Transverse colon (tissue), 4 donors: ENCODE data around the gene SLC7A6OS. TPM values are rescaled to one million over a fixed set of nuclear protein-coding genes. Genes with fewer than 3 reads are reported as not detected.

Source experiments
- DNase-seq: peaks from one replicate; pipeline ENCODE4 v3.0.0-alpha.2; 2019
- H3K27ac ChIP-seq, 4 donors: fragments of 200-600 bp; sonication (generic); 2 replicates each; pipeline ENCODE4 v1.5.1; 2016 to 2018; ENCODE audit warnings: inconsistent platforms in 4 of 4
- H3K27me3 ChIP-seq: fragments of 200-600 bp; sonication (generic); 2 replicates; pipeline ENCODE4 v1.5.1; 2017; ENCODE audit warnings: inconsistent platforms
- H3K36me3 ChIP-seq, 4 donors: fragments of 200-600 bp; sonication (generic); 2 replicates each; pipeline ENCODE4 v1.5.1; 2017 to 2019; ENCODE audit warnings: inconsistent platforms in 4 of 4
- H3K4me1 ChIP-seq, 4 donors: fragments of 200-600 bp; sonication (generic); 2 replicates each; pipeline ENCODE4 v1.5.1; 2017 to 2020; ENCODE audit warnings: inconsistent platforms in 4 of 4
- H3K4me3 ChIP-seq, 4 donors: fragments of 200-600 bp; sonication (generic); 1 replicate in 1 of 4; 2 replicates in 3 of 4; pipeline versions ENCODE4 v1.5.1 to v1.6.1; 2017 to 2019; ENCODE audit warnings: inconsistent platforms in 4 of 4
- H3K9me3 ChIP-seq, 2 donors: fragments of 200-600 bp; sonication (generic); 2 replicates each; pipeline ENCODE4 v1.5.1; 2017 to 2019; ENCODE audit warnings: inconsistent platforms in 2 of 2
- EP300 ChIP-seq: sonication (generic); formaldehyde crosslinking; IDR thresholded peaks from one replicate; pipeline ENCODE4 v1.6.1; 2017; ENCODE audit warnings: antibody characterized with exemption, low read depth
- POLR2A ChIP-seq: fragments of 450-650 bp; IDR thresholded peaks from one replicate; pipeline ENCODE4 v1.6.1; 2016; ENCODE audit warnings: antibody characterized with exemption, mild to moderate bottlenecking, moderate library complexity
- POLR2AphosphoS5 ChIP-seq, 3 donors: sonication (generic); formaldehyde crosslinking; IDR thresholded peaks; one replicate each; pipeline ENCODE4 v1.6.1; 2016; ENCODE audit warnings: antibody characterized with exemption in 3 of 3
- WGBS, 2 donors: methylation state at CpG; one replicate each; pipeline ENCODE4 v1.1.5; 2018; ENCODE audit warnings: low coverage in 1 of 2; 5-methylcytosine and 5-hydroxymethylcytosine counted together
- in situ Hi-C, 4 donors: fragments of 200-750 bp; cut with MboI; loops; one replicate each; pipeline versions ENCODE4 v1.15.0 to v1.15.1; 2017; ENCODE audit warnings: low sequenced_read_pairs in 3 of 4, low pct_ligation_motif_present in 1 of 4, low pct_unique_long_range_greater_than_20kb in 1 of 4
- intact Hi-C: fragments of 100-400 bp; cut with DNase I; formaldehyde crosslinking; loops from one replicate; pipeline ENCODE4 v1.15.1; 2023; ENCODE audit warnings: low total_unique reads
- total RNA-seq, 4 donors: library from RNA; depleted of rRNA; stranded (reverse); fragments of >200 nt; gene quantifications; one replicate each; pipeline ENCODE4 v1.1.0, GENCODE V29; 2016
- TF ChIP-seq, protein P1 (sequence below), 5 experiments: fragments of 200-600 bp in 3 of 5; fragments of 450-650 bp in 2 of 5; sonication (generic) in 3 of 5; IDR thresholded peaks; 1 replicate in 2 of 5; 2 replicates in 3 of 5; pipeline ENCODE4 v1.5.1; 2016 to 2017; ENCODE audit warnings: antibody characterized with exemption in 5 of 5, inconsistent platforms in 3 of 5, mild to moderate bottlenecking in 2 of 5, moderate library complexity in 1 of 5

SLC7A6OS gene
- total RNA-seq, 4 donors from 2014 or later, result 7.8 to 49.0 (median 15.3) TPM

DNA sequence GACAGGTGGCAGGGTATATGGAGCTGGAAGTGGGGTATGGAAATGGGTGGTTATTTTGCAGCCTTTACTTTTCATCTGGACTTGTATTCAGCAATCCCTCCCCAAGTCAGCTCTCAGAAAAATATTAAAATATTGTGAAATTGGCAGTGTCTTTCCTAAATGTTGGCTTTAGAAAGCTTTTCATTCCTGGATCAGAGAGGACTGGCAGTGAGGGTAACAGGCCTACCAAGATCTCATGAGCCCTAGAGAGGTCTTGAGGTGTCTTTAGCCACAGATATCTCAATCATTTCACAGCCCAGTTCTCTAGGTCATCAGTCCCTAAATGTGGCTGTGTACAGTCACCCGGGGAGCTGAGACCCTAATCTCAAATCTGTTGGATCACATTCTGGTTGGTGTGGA lies 22.5 kb downstream of the SLC7A6OS start:
- in situ Hi-C loops (no loop called here), intact Hi-C loops (no loop called here)
- Histone ChIP-seq H3K9me3 (no peaks in the 10 kb centered on the region), H3K27me3 (no peaks in the 10 kb centered on the region), H3K27ac (peak overlapping the region in 3 of 4 donors; percentile 3 to 26 (median 20)), H3K4me3 (no peak overlapping the region), H3K36me3 (peaks cover 0 to 19% (median 8%) of the 10 kb centered on the region in 4 donors), H3K4me1 (peaks cover 7 to 54% (median 10%) of the 10 kb centered on the region in 4 donors)
- TF ChIP-seq POLR2A (no peak), POLR2AphosphoS5 (IDR thresholded peaks at IDR 0.05) (no peak), EP300 (no peak)
- TF ChIP-seq, protein P1, sequence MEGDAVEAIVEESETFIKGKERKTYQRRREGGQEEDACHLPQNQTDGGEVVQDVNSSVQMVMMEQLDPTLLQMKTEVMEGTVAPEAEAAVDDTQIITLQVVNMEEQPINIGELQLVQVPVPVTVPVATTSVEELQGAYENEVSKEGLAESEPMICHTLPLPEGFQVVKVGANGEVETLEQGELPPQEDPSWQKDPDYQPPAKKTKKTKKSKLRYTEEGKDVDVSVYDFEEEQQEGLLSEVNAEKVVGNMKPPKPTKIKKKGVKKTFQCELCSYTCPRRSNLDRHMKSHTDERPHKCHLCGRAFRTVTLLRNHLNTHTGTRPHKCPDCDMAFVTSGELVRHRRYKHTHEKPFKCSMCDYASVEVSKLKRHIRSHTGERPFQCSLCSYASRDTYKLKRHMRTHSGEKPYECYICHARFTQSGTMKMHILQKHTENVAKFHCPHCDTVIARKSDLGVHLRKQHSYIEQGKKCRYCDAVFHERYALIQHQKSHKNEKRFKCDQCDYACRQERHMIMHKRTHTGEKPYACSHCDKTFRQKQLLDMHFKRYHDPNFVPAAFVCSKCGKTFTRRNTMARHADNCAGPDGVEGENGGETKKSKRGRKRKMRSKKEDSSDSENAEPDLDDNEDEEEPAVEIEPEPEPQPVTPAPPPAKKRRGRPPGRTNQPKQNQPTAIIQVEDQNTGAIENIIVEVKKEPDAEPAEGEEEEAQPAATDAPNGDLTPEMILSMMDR (IDR thresholded peaks at IDR 0.05), result no peak
- DNase-seq, result no peak
- WGBS, 2 donors, result 75% methylated on average over 1 of the region's 1 CpG; no CpG with 5 or more reads in 1 of the 2 donors

DNA sequence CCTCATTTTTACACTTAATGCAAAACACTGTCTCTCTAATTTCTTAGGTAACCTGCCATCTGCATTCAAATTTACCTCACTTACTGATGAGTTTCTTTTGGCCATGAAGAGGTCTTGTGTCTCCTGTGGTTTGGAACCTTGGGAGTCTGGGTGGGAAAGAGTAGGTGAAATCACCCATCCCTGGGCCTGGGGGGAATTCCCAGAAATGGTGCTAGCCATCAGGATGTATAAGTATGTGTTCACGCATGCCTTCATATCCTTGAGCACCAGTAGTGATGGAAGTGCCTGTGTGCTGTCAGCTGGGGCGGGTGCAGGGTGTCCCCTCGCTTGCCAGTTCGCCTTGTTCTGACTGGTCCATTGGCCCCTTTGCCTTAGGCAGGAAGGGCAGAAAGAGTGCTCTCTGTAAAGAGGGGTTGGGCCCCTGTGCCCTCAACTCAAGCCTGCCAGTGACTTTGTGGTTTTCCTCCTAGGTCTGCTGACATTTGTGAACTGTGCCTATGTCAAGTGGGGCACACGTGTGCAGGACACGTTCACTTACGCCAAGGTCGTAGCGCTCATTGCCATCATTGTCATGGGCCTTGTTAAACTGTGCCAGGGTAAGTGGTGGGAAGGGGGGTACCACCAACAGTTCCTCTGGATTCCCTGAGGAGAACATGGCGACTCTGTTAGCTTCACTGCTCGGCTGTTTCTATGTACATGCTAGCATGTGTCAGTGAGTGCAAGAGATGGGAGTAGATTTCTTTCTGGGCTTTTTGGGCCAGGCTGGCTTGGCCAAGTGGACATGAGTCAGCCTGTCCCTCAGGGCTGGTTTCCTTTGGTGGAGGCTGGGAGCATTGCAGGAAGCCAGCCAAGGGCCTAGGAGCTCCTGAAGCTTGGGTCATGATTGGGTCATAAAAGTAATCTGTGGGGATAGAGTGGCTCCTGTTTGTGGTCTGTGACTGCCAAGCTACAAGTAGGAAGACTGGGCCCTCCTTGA lies 23.2 kb downstream of the SLC7A6OS start:
- peaks cover 0 to 15% (median 8%) of the 10 kb centered on the region in 4 donors for H3K36me3 ChIP-seq
- H3K27me3 ChIP-seq, result no peaks in the 10 kb centered on the region
- intact Hi-C loops (no loop called here), in situ Hi-C loops (no loop called here)
- peaks cover 7 to 61% (median 10%) of the 10 kb centered on the region in 4 donors for H3K4me1 ChIP-seq
- no peak overlapping the region for H3K4me3 ChIP-seq
- H3K9me3 ChIP-seq, result no peaks in the 10 kb centered on the region
- DNase-seq, result no peak
- WGBS, 2 donors, result 87% methylated on average over 11 of the region's 11 CpGs; no CpG with 5 or more reads in 1 of the 2 donors
- H3K27ac ChIP-seq, result peak overlapping the region in 3 of 4 donors; percentile 3 to 26 (median 20)
- TF ChIP-seq POLR2AphosphoS5 (IDR thresholded peaks at IDR 0.05) (no peak), POLR2A (no peak), EP300 (no peak)
- TF ChIP-seq, protein P1 (IDR thresholded peaks at IDR 0.05), result no peak

DNA sequence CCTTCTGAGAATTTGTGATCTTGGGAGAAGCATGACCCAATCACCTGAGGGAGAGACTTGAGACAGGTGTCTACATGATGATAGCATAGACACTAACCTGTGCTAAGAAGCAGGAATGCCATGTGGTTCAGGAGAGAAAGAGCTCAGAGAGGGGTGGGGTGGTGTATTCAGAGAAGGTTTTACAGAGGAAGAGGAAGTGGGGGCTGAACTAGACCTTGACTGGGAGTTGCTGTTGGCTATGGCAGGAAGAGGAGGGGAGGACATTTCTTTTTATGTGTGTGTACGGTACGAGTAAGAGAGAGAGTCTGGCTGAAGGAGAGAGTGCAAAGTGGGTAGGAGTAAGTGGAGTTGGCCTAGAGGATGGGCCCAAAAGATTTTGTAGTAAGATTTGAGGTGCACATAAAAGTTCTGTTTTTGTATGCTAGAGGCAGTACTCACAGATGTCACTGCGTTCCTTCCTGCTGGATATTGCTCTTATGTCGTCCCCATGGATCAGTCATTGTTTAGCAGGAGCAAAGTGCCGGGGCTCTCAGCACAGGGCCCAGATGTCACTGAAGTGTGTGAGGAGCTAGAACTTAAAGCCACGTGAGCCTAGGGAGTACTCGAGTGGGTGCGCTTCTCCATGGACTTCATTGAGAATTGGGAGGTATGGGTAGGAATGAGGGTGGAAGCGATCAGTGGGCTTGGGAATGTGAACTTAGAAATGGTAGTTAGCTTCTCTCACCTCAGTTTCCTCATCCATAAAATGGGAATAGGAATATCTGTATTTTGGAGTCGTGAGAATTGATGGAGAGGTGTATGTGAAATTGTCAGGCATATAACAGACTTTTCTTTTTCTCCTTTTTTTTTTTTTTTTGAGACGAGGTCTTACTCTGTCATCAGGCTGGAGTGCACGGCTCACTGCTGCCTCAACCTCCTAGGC lies 24.3 kb downstream of the SLC7A6OS start:
- DNase-seq, result no peak
- H3K27ac ChIP-seq, result peak overlapping the region; percentile 2 to 67 (median 34)
- 61 to 79% methylated on average over 9 to 12 of the region's 12 CpGs for WGBS, 2 donors
- H3K36me3 ChIP-seq, result peaks cover 0 to 7% (median 4%) of the 10 kb centered on the region in 4 donors
- no peaks in the 10 kb centered on the region for H3K27me3 ChIP-seq
- TF ChIP-seq POLR2AphosphoS5 (IDR thresholded peaks at IDR 0.05), result no peak
- in situ Hi-C loops, result no loop called here
- H3K9me3 ChIP-seq, result no peaks in the 10 kb centered on the region
- peaks cover 7 to 68% (median 10%) of the 10 kb centered on the region in 4 donors for H3K4me1 ChIP-seq
- no peak overlapping the region for H3K4me3 ChIP-seq
- intact Hi-C loops, result no loop called here

DNA sequence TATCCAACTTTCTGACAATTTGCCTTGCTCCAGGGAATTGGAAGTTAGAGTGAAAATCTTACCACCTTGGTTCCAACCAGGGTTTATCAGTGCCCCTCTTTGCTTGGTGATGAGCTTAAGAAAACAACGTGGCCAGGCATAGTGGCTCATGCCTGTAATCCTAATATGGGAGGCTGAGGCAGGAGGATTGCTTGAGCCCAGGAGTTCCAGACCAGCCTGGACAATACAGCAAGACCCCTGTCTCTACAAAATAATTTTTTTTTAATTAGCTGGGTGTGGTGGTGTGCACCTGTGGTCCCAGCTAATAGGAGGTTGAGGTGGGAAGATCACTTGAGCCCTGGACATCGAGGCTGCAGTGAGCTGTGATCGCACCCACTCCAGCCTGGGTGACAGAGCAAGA lies 25.1 kb downstream of the SLC7A6OS start:
- no peak for DNase-seq
- H3K36me3 ChIP-seq, result peaks cover 0 to 6% (median under 1%) of the 10 kb centered on the region in 4 donors
- peak overlapping the region in 3 of 4 donors; percentile 18 to 73 (median 67) for H3K27ac ChIP-seq
- H3K9me3 ChIP-seq, result no peaks in the 10 kb centered on the region
- H3K4me3 ChIP-seq, result no peak overlapping the region
- no peaks in the 10 kb centered on the region for H3K27me3 ChIP-seq
- intact Hi-C loops, result no loop called here
- H3K4me1 ChIP-seq, result peaks cover 7 to 75% (median 10%) of the 10 kb centered on the region in 4 donors
- TF ChIP-seq POLR2A (no peak), EP300 (no peak), POLR2AphosphoS5 (IDR thresholded peaks at IDR 0.05) (no peak)
- TF ChIP-seq, protein P1 (IDR thresholded peaks at IDR 0.05), result no peak
- in situ Hi-C loops, result no loop called here
- WGBS, 2 donors, result 95% methylated on average over 3 of the region's 3 CpGs; no CpG with 5 or more reads in 1 of the 2 donors
